IPS-20b (cell line): ENCODE data around the gene POU3F3.

Experiments
- H3K27ac ChIP-seq: one replicate; pipeline ENCODE4 v1.5.1; 2013; ENCODE audit warnings: low read length
- H3K27me3 ChIP-seq: 2 replicates; pipeline ENCODE4 v1.6.1; 2013; ENCODE audit warnings: mild to moderate bottlenecking, low read length, inconsistent platforms; ENCODE audit not compliant: insufficient read depth
- H3K36me3 ChIP-seq: 2 replicates; pipeline ENCODE4 v1.6.1; 2013; ENCODE audit warnings: low read depth, mild to moderate bottlenecking, inconsistent platforms, low read length, moderate library complexity; ENCODE audit not compliant: insufficient read depth
- H3K4me1 ChIP-seq: 2 replicates; pipeline ENCODE4 v1.6.1; 2013; ENCODE audit warnings: mild to moderate bottlenecking, control low read depth, inconsistent platforms, low read length, moderate library complexity; ENCODE audit not compliant: insufficient read depth
- H3K4me3 ChIP-seq: 2 replicates; pipeline ENCODE4 v1.5.1; 2013; ENCODE audit warnings: mild to moderate bottlenecking, low read length, inconsistent platforms
- H3K9ac ChIP-seq: 2 replicates; pipeline ENCODE4 v1.6.1; 2013; ENCODE audit warnings: low read depth, mild to moderate bottlenecking, inconsistent platforms, low read length, moderate library complexity
- H3K9me3 ChIP-seq: 2 replicates; pipeline ENCODE4 v1.6.1; 2013; ENCODE audit warnings: mild to moderate bottlenecking, low read depth, low read length, inconsistent platforms; ENCODE audit not compliant: insufficient read depth

Gene POU3F3

GRCh38 chr2:104836841-104837240 lies 17.1 kb upstream of the POU3F3 start:
- H3K4me1 ChIP-seq, result no peaks in the 10 kb centered on the region
- no peak overlapping the region for H3K4me3 ChIP-seq
- peaks cover 18% of the 10 kb centered on the region for H3K27me3 ChIP-seq
- H3K27ac ChIP-seq, result no peak overlapping the region
- no peaks in the 10 kb centered on the region for H3K36me3 ChIP-seq
- H3K9ac ChIP-seq, result no peak overlapping the region
- no peaks in the 10 kb centered on the region for H3K9me3 ChIP-seq

GRCh38 chr2:104840156-104840555 lies 13.8 kb upstream of the POU3F3 start:
- Histone ChIP-seq H3K9me3 (no peaks in the 10 kb centered on the region), H3K9ac (no peak overlapping the region), H3K27me3 (peaks cover 52% of the 10 kb centered on the region), H3K4me3 (no peak overlapping the region), H3K27ac (no peak overlapping the region), H3K4me1 (peaks cover 5% of the 10 kb centered on the region; the same call in 1 of the 2 replicates), H3K36me3 (no peaks in the 10 kb centered on the region)

GRCh38 chr2:104840893-104841585 lies 12.9 kb upstream of the POU3F3 start:
- Histone ChIP-seq H3K27ac (no peak overlapping the region), H3K4me1 (peaks cover 8% of the 10 kb centered on the region), H3K9me3 (no peaks in the 10 kb centered on the region), H3K9ac (no peak overlapping the region), H3K27me3 (peaks cover 60% of the 10 kb centered on the region), H3K4me3 (no peak overlapping the region), H3K36me3 (no peaks in the 10 kb centered on the region)

- no peak overlapping the region for H3K9ac ChIP-seq
- peaks cover 12% of the 10 kb centered on the region for H3K4me1 ChIP-seq
- peak overlapping the region; percentile 62 for H3K4me3 ChIP-seq
- H3K27me3 ChIP-seq, result peaks cover 67% of the 10 kb centered on the region
- H3K36me3 ChIP-seq, result no peaks in the 10 kb centered on the region
- H3K27ac ChIP-seq, result no peak overlapping the region
- H3K9me3 ChIP-seq, result no peaks in the 10 kb centered on the region
These were observed 12.2 kb upstream of the POU3F3 start for GRCh38 chr2:104841744-104842143.

DNA sequence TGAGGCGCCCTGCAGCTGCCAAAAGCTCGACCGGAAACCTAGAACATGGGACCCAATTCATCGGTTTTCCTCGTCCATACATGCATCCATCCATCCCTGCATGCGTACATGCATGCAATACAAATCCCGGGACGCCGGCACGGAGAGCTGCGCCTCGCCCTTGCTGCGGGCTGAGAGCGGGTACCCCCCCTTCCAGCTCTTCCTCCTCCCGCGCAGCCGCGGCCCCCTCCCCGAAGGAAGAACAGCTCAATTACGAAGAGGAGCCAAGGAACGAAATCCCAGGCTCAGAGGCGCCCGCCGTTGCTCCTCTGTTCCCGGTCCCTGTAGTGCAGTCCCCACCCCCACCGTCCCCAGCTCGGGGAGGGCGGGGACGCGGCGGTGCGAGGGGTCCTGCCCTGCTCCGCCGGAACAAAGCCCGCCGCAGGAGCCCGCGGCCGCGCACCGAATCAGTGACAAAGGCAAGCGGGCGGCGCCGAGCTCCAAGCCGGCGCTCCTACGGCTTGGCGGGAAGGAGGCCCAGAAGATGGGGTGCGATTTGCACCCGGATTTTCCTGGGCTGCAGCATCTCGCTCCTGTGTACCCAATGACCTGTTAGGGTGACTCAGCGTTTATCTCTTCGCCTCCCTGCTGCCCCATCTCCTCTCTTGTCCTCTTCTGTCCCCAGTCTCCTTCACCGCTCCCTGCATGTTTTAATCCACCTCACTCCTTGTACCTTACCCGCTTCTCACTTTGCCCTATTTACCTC lies 8.9 kb upstream of the POU3F3 start:
- Histone ChIP-seq H3K27me3 (peaks cover 100% of the 10 kb centered on the region), H3K4me3 (peak overlapping the region; percentile 62), H3K9me3 (no peaks in the 10 kb centered on the region), H3K36me3 (no peaks in the 10 kb centered on the region), H3K27ac (no peak overlapping the region), H3K9ac (peak overlapping the region; percentile 65; the same call in 1 of the 2 replicates), H3K4me1 (peaks cover 34% of the 10 kb centered on the region)

- Histone ChIP-seq H3K4me3 (peak overlapping the region; percentile 62), H3K9ac (peak overlapping the region; percentile 65; the same call in 1 of the 2 replicates), H3K4me1 (peaks cover 39% of the 10 kb centered on the region), H3K27me3 (peaks cover 100% of the 10 kb centered on the region), H3K9me3 (no peaks in the 10 kb centered on the region), H3K36me3 (no peaks in the 10 kb centered on the region), H3K27ac (no peak overlapping the region)
These were observed 8.4 kb upstream of the POU3F3 start for GRCh38 chr2:104845552-104845931.

- H3K9me3 ChIP-seq, result no peaks in the 10 kb centered on the region
- peak overlapping the region; percentile 62; the same call in 1 of the 2 replicates for H3K4me3 ChIP-seq
- peaks cover 100% of the 10 kb centered on the region for H3K27me3 ChIP-seq
- H3K27ac ChIP-seq, result no peak overlapping the region
- peaks cover 44% of the 10 kb centered on the region for H3K4me1 ChIP-seq
- peak overlapping the region; percentile 65; the same call in 1 of the 2 replicates for H3K9ac ChIP-seq
- no peaks in the 10 kb centered on the region for H3K36me3 ChIP-seq
These were observed 7.7 kb upstream of the POU3F3 start for GRCh38 chr2:104845946-104846785.

GRCh38 chr2:104846786-104847585 lies 6.9 kb upstream of the POU3F3 start:
- Histone ChIP-seq H3K9me3 (no peaks in the 10 kb centered on the region), H3K36me3 (no peaks in the 10 kb centered on the region), H3K4me3 (no peak overlapping the region; the same call in 1 of the 2 replicates), H3K27ac (no peak overlapping the region), H3K9ac (no peak overlapping the region), H3K4me1 (peaks cover 49% of the 10 kb centered on the region), H3K27me3 (peaks cover 100% of the 10 kb centered on the region)

DNA sequence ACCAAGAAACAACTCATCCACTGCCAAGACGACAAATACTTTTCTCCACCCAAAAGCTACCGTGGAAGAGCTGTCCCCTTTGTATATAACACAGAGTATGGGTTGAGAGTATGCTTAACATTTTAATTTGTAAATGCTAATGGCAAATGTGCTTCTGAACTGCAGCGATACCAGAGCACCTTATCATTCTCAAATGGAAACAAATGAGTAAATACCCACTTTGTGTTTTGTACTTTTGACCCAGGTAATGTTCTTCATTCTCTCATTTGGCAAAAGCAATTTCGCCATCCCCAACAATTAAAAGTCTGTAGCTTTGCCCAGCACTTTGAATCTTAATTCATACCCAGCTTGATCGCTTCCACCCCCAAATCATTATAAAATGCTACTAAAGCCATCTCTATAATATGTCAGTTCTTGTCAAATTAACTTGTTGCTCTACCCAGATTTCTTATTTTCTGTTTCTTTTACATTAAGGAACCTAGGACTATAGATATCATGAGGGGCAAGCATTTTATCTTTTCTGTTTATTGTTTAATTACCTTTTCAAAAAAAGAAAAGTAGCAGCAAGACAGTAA lies 6.2 kb upstream of the POU3F3 start:
- Histone ChIP-seq H3K4me3 (no peak overlapping the region), H3K4me1 (peaks cover 50% of the 10 kb centered on the region), H3K27ac (no peak overlapping the region), H3K9me3 (no peaks in the 10 kb centered on the region), H3K27me3 (peaks cover 99% of the 10 kb centered on the region), H3K36me3 (no peaks in the 10 kb centered on the region), H3K9ac (no peak overlapping the region)

GRCh38 chr2:104848526-104848925 lies 5.4 kb upstream of the POU3F3 start:
- H3K27ac ChIP-seq, result no peak overlapping the region
- H3K4me1 ChIP-seq, result peaks cover 50% of the 10 kb centered on the region
- no peak overlapping the region; the same call in 1 of the 2 replicates for H3K9ac ChIP-seq
- no peaks in the 10 kb centered on the region for H3K9me3 ChIP-seq
- H3K4me3 ChIP-seq, result peak overlapping the region; percentile 54; the same call in 1 of the 2 replicates
- H3K27me3 ChIP-seq, result peaks cover 99% of the 10 kb centered on the region
- no peaks in the 10 kb centered on the region for H3K36me3 ChIP-seq
